Gastroesophageal sphincter (tissue), 3 donors: ENCODE measurements around the gene NTN3.

Source experiments
- EP300 ChIP-seq: sonication (generic); formaldehyde crosslinking; IDR thresholded peaks from one replicate; pipeline ENCODE4 v1.6.1; 2017; ENCODE audit warnings: antibody characterized with exemption, mild to moderate bottlenecking
- POLR2A ChIP-seq, 2 donors: fragments of 450-650 bp; IDR thresholded peaks; one replicate each; pipeline ENCODE4 v1.6.1; 2017; ENCODE audit warnings: antibody characterized with exemption in 2 of 2, mild to moderate bottlenecking in 2 of 2, moderate library complexity in 1 of 2
- POLR2AphosphoS5 ChIP-seq: sonication (generic); formaldehyde crosslinking; IDR thresholded peaks from one replicate; pipeline ENCODE4 v1.6.1; 2017; ENCODE audit warnings: antibody characterized with exemption
- TF ChIP-seq, protein P1 (sequence below), 4 experiments: fragments of 200-600 bp in 2 of 4; fragments of 450-650 bp in 2 of 4; sonication (generic) in 1 of 4; IDR thresholded peaks; one replicate each; pipeline ENCODE4 v1.5.1; 2017 to 2019; ENCODE audit warnings: antibody characterized with exemption in 4 of 4, mild to moderate bottlenecking in 2 of 4, moderate library complexity in 2 of 4

DNA sequence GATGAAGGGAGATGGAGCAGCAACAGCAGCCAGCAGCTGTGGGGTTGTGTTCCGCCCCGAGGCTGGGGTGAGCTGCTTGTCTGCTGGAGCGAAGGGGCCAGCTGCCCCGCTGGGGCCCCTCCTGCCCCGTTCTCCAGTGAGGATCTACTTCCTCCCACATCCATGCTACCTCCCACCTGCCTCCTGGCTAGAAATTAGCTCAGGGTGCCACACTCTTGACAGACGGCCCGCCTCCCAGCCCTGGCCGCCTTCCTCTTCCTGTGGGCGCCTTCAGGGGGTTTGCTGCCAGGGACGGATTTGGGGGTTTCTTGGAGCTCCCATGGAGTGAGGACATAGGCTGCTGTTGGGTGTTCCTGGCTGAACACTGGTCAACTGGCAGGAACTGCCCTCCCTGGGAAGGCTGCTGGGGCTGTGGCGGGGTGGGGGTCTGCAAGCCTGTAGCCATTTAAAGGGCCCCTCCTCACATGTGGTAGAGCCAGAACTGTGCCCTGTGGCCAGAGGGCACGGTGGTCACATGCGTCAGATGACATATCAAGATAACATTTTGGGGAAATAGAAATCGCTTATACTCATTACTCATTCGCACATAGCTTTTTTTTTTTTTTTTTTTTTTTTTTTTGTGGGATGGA lies 16.9 kb downstream of the NTN3 start:
- TF ChIP-seq, protein P1, sequence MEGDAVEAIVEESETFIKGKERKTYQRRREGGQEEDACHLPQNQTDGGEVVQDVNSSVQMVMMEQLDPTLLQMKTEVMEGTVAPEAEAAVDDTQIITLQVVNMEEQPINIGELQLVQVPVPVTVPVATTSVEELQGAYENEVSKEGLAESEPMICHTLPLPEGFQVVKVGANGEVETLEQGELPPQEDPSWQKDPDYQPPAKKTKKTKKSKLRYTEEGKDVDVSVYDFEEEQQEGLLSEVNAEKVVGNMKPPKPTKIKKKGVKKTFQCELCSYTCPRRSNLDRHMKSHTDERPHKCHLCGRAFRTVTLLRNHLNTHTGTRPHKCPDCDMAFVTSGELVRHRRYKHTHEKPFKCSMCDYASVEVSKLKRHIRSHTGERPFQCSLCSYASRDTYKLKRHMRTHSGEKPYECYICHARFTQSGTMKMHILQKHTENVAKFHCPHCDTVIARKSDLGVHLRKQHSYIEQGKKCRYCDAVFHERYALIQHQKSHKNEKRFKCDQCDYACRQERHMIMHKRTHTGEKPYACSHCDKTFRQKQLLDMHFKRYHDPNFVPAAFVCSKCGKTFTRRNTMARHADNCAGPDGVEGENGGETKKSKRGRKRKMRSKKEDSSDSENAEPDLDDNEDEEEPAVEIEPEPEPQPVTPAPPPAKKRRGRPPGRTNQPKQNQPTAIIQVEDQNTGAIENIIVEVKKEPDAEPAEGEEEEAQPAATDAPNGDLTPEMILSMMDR (IDR thresholded peaks at IDR 0.05), result no peak
- TF ChIP-seq EP300, result no peak
- TF ChIP-seq POLR2AphosphoS5, result no peak
- TF ChIP-seq POLR2A (IDR thresholded peaks at IDR 0.05), result no peak
